Measurements from ENCODE around the gene PDE4B. TPM values are rescaled to one million over a fixed set of nuclear protein-coding genes. Genes with fewer than 3 reads are reported as not detected.

The PDE4B gene
- total RNA-seq, 1 donor from 2014 or later, result 21.3 TPM

- H3K27ac Mint-ChIP-seq, result peak overlapping the region; percentile 73
These were observed 481.0 kb downstream of the PDE4B start for GRCh38 chr1:66273656-66274055.

GRCh38 chr1:66274634-66275033 is 481.9 kb downstream of the PDE4B start:
- DNase-seq (ENCODE audit: low spot score), result no peak

More at GRCh38 chr1:66273656-66274055, 481.0 kb downstream of the PDE4B start:
- Mint-ChIP-seq H3K4me3 (no peak overlapping the region), H3K27me3 (ENCODE audit: insufficient read depth) (peaks cover 2% of the 10 kb centered on the region), H3K4me1 (ENCODE audit: low read depth) (peaks cover 81% of the 10 kb centered on the region), H3K36me3 (ENCODE audit: low read depth) (peaks cover 2% of the 10 kb centered on the region), H3K9me3 (no peaks in the 10 kb centered on the region)
- no peak for DNase-seq (ENCODE audit: low spot score)
- intact Hi-C loops (cut with micrococcal nuclease), result loop anchor here (10.0 kb wide), 3 partner anchors 651 to 1411 kb away; partner anchors contain the start of genes DNAI4, GADD45A and MIER1

GRCh38 chr1:66275083-66275482 is 482.4 kb downstream of the PDE4B start:
- peak overlapping the region; percentile 59 for H3K4me3 Mint-ChIP-seq
- H3K9me3 Mint-ChIP-seq, result no peaks in the 10 kb centered on the region
- DNase-seq (ENCODE audit: low spot score), result no peak
- peak overlapping the region; percentile 87 for H3K27ac Mint-ChIP-seq
- H3K4me1 Mint-ChIP-seq (ENCODE audit: low read depth), result peaks cover 95% of the 10 kb centered on the region
- H3K36me3 Mint-ChIP-seq (ENCODE audit: low read depth), result no peaks in the 10 kb centered on the region
- intact Hi-C loops (cut with micrococcal nuclease), result loop anchor here (1.0 to 10.0 kb wide), 4 partner anchors 8 to 1410 kb away; partner anchors contain the start of genes DNAI4, GADD45A and MIER1
- H3K27me3 Mint-ChIP-seq (ENCODE audit: insufficient read depth), result no peaks in the 10 kb centered on the region

More at GRCh38 chr1:66274634-66275033, 481.9 kb downstream of the PDE4B start:
- H3K4me1 Mint-ChIP-seq (ENCODE audit: low read depth), result peaks cover 91% of the 10 kb centered on the region
- peak overlapping the region; percentile 6 for H3K27ac Mint-ChIP-seq
- H3K9me3 Mint-ChIP-seq, result no peaks in the 10 kb centered on the region
- H3K4me3 Mint-ChIP-seq, result no peak overlapping the region
- H3K27me3 Mint-ChIP-seq (ENCODE audit: insufficient read depth), result peaks cover under 1% of the 10 kb centered on the region
- H3K36me3 Mint-ChIP-seq (ENCODE audit: low read depth), result no peaks in the 10 kb centered on the region
- intact Hi-C loops (cut with micrococcal nuclease), result loop anchor here (1.0 to 10.0 kb wide), 4 partner anchors 9 to 1410 kb away; partner anchors contain the start of genes DNAI4, GADD45A and MIER1

GRCh38 chr1:66275601-66276023 is 482.9 kb downstream of the PDE4B start:
- Mint-ChIP-seq H3K4me3 (peak overlapping the region; percentile 59), H3K27ac (peak overlapping the region; percentile 87), H3K4me1 (ENCODE audit: low read depth) (peaks cover 95% of the 10 kb centered on the region), H3K27me3 (ENCODE audit: insufficient read depth) (no peaks in the 10 kb centered on the region), H3K9me3 (no peaks in the 10 kb centered on the region), H3K36me3 (ENCODE audit: low read depth) (no peaks in the 10 kb centered on the region)
- intact Hi-C loops (cut with micrococcal nuclease), result loop anchor here (1.0 to 10.0 kb wide), 12 partner anchors 8 to 1409 kb away; partner anchors contain the start of genes DNAI4, GADD45A and MIER1
- DNase-seq (ENCODE audit: low spot score), result no peak

GRCh38 chr1:66276218-66276617 is 483.5 kb downstream of the PDE4B start:
- peak; percentile 29 for DNase-seq (ENCODE audit: low spot score)
- intact Hi-C loops (cut with micrococcal nuclease), result loop anchor here (1.0 to 10.0 kb wide), 11 partner anchors 18 to 1409 kb away; partner anchors contain the start of genes DNAI4, GADD45A and MIER1
- no peaks in the 10 kb centered on the region for H3K9me3 Mint-ChIP-seq
- no peaks in the 10 kb centered on the region for H3K36me3 Mint-ChIP-seq (ENCODE audit: low read depth)
- H3K4me1 Mint-ChIP-seq (ENCODE audit: low read depth), result peaks cover 95% of the 10 kb centered on the region
- H3K27me3 Mint-ChIP-seq (ENCODE audit: insufficient read depth), result no peaks in the 10 kb centered on the region
- H3K27ac Mint-ChIP-seq, result peak overlapping the region; percentile 87
- H3K4me3 Mint-ChIP-seq, result peak overlapping the region; percentile 59

- no peak for DNase-seq (ENCODE audit: low spot score)
- Mint-ChIP-seq H3K4me3 (peak overlapping the region; percentile 5), H3K9me3 (no peaks in the 10 kb centered on the region), H3K36me3 (ENCODE audit: low read depth) (no peaks in the 10 kb centered on the region), H3K27ac (peak overlapping the region; percentile 47), H3K27me3 (ENCODE audit: insufficient read depth) (no peaks in the 10 kb centered on the region), H3K4me1 (ENCODE audit: low read depth) (peaks cover 95% of the 10 kb centered on the region)
- intact Hi-C loops (cut with micrococcal nuclease), result loop anchor here (10.0 kb wide), 3 partner anchors 646 to 1406 kb away; partner anchors contain the start of genes DNAI4, GADD45A and MIER1
These were observed 485.7 kb downstream of the PDE4B start for GRCh38 chr1:66278260-66279021.

GRCh38 chr1:66281808-66282207 is 489.1 kb downstream of the PDE4B start:
- peaks cover 94% of the 10 kb centered on the region for H3K4me1 Mint-ChIP-seq (ENCODE audit: low read depth)
- no peaks in the 10 kb centered on the region for H3K27me3 Mint-ChIP-seq (ENCODE audit: insufficient read depth)
- H3K9me3 Mint-ChIP-seq, result no peaks in the 10 kb centered on the region
- peak overlapping the region; percentile 88 for H3K27ac Mint-ChIP-seq
- no peak for DNase-seq (ENCODE audit: low spot score)
- H3K4me3 Mint-ChIP-seq, result no peak overlapping the region
- intact Hi-C loops (cut with micrococcal nuclease), result loop anchor here (1.0 to 10.0 kb wide), 9 partner anchors 24 to 1360 kb away; no protein-coding TSS in a partner anchor
- H3K36me3 Mint-ChIP-seq (ENCODE audit: low read depth), result peaks cover 2% of the 10 kb centered on the region

GRCh38 chr1:66282343-66282852 is 489.7 kb downstream of the PDE4B start:
- H3K9me3 Mint-ChIP-seq, result no peaks in the 10 kb centered on the region
- peaks cover 2% of the 10 kb centered on the region for H3K36me3 Mint-ChIP-seq (ENCODE audit: low read depth)
- H3K4me1 Mint-ChIP-seq (ENCODE audit: low read depth), result peaks cover 90% of the 10 kb centered on the region
- peak; percentile 73 for DNase-seq (ENCODE audit: low spot score)
- intact Hi-C loops (cut with micrococcal nuclease), result loop anchor here (1.0 to 10.0 kb wide), 9 partner anchors 24 to 1360 kb away; no protein-coding TSS in a partner anchor
- peak overlapping the region; percentile 88 for H3K27ac Mint-ChIP-seq
- H3K4me3 Mint-ChIP-seq, result peak overlapping the region; percentile 62
- H3K27me3 Mint-ChIP-seq (ENCODE audit: insufficient read depth), result no peaks in the 10 kb centered on the region

- no peak for DNase-seq (ENCODE audit: low spot score)
- H3K4me1 Mint-ChIP-seq (ENCODE audit: low read depth), result peaks cover 88% of the 10 kb centered on the region
- intact Hi-C loops (cut with micrococcal nuclease), result loop anchor here (1.0 to 10.0 kb wide), 16 partner anchors 8 to 1361 kb away; no protein-coding TSS in a partner anchor
- H3K27ac Mint-ChIP-seq, result peak overlapping the region; percentile 90
- H3K27me3 Mint-ChIP-seq (ENCODE audit: insufficient read depth), result no peaks in the 10 kb centered on the region
- peaks cover 2% of the 10 kb centered on the region for H3K36me3 Mint-ChIP-seq (ENCODE audit: low read depth)
- no peaks in the 10 kb centered on the region for H3K9me3 Mint-ChIP-seq
- H3K4me3 Mint-ChIP-seq, result peak overlapping the region; percentile 45
These were observed 490.4 kb downstream of the PDE4B start for GRCh38 chr1:66282891-66283621.

- H3K27me3 Mint-ChIP-seq (ENCODE audit: insufficient read depth), result no peaks in the 10 kb centered on the region
- peak; percentile 40 for DNase-seq (ENCODE audit: low spot score)
- peaks cover 2% of the 10 kb centered on the region for H3K36me3 Mint-ChIP-seq (ENCODE audit: low read depth)
- H3K27ac Mint-ChIP-seq, result peak overlapping the region; percentile 90
- no peaks in the 10 kb centered on the region for H3K9me3 Mint-ChIP-seq
- H3K4me3 Mint-ChIP-seq, result peak overlapping the region; percentile 45
- intact Hi-C loops (cut with micrococcal nuclease), result loop anchor here (1.0 to 10.0 kb wide), 14 partner anchors 8 to 1361 kb away; no protein-coding TSS in a partner anchor
- H3K4me1 Mint-ChIP-seq (ENCODE audit: low read depth), result peaks cover 86% of the 10 kb centered on the region
These were observed 490.9 kb downstream of the PDE4B start for GRCh38 chr1:66283622-66284041.

GRCh38 chr1:66284746-66285145 is 492.1 kb downstream of the PDE4B start:
- no peak for DNase-seq (ENCODE audit: low spot score)
- H3K36me3 Mint-ChIP-seq (ENCODE audit: low read depth), result peaks cover 5% of the 10 kb centered on the region
- H3K4me3 Mint-ChIP-seq, result no peak overlapping the region
- H3K27ac Mint-ChIP-seq, result no peak overlapping the region
- H3K4me1 Mint-ChIP-seq (ENCODE audit: low read depth), result peaks cover 79% of the 10 kb centered on the region
- intact Hi-C loops (cut with micrococcal nuclease), result loop anchor here (1.0 to 10.0 kb wide), 6 partner anchors 10 to 1362 kb away; no protein-coding TSS in a partner anchor
- no peaks in the 10 kb centered on the region for H3K27me3 Mint-ChIP-seq (ENCODE audit: insufficient read depth)
- H3K9me3 Mint-ChIP-seq, result no peaks in the 10 kb centered on the region
